ES-I3 (cell line): ENCODE data around the gene CHRNA4.

Source experiments
- H3K36me3 ChIP-seq: 2 replicates; pipeline ENCODE4 v1.6.1; 2013; ENCODE audit warnings: mild to moderate bottlenecking, low read length, control low read depth, moderate library complexity; ENCODE audit not compliant: insufficient read depth
- H3K4me1 ChIP-seq: 2 replicates; pipeline ENCODE4 v1.6.1; 2013; ENCODE audit warnings: mild to moderate bottlenecking, control low read depth, low read length; ENCODE audit not compliant: insufficient read depth
- H3K9ac ChIP-seq: 2 replicates; pipeline ENCODE4 v1.6.1; 2013; ENCODE audit warnings: low read depth, mild to moderate bottlenecking, low read length, moderate library complexity
- H3K9me3 ChIP-seq: 2 replicates; pipeline ENCODE4 v1.6.1; 2013; ENCODE audit warnings: mild to moderate bottlenecking, low read length, moderate library complexity; ENCODE audit not compliant: control insufficient read depth, insufficient read depth

The CHRNA4 gene

DNA sequence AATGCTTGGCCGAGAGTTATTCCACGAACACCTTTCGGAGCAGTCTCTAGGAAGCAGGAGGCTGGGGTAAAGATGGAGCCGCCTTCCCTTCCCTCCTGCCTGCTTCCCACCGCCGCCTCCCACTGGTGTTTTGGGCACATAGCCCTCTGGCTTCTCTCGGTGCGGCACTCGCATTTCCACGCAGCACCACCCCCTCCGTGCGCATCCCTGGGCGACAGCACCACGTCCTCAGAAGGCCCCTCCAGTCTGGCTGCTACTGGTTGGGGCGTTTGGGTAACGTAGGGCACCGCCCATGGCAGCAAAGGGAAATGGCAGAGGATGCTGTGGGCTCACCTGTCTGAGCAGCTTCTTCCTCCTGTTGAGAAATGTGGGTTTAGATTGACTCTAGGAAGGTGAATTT lies 65.7 kb downstream of the CHRNA4 start:
- Histone ChIP-seq H3K4me1 (peaks cover 8% of the 10 kb centered on the region), H3K9ac (no peak overlapping the region), H3K36me3 (no peaks in the 10 kb centered on the region), H3K9me3 (no peaks in the 10 kb centered on the region)

DNA sequence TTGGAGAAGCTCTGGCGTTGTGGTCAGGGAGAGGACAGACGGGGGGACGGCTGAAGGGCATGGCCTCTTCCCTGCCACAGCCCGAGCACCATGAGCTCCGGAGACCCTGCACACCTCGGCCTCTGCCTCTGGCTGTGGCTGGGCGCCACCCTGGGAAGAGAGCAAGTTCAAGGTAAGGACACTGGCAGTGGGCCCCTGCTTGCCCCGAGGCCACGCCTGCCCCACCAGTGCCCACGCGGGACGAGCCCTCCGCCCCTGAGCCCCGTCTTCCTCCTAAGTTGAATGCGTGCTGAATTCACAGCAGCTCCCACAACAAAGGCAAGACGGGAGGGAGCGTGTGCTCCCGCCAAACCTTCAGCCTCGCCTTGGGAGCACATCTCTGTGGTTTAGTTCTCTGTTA lies 66.1 kb downstream of the CHRNA4 start:
- Histone ChIP-seq H3K9ac (no peak overlapping the region), H3K36me3 (no peaks in the 10 kb centered on the region), H3K4me1 (peaks cover 8% of the 10 kb centered on the region), H3K9me3 (no peaks in the 10 kb centered on the region)

DNA sequence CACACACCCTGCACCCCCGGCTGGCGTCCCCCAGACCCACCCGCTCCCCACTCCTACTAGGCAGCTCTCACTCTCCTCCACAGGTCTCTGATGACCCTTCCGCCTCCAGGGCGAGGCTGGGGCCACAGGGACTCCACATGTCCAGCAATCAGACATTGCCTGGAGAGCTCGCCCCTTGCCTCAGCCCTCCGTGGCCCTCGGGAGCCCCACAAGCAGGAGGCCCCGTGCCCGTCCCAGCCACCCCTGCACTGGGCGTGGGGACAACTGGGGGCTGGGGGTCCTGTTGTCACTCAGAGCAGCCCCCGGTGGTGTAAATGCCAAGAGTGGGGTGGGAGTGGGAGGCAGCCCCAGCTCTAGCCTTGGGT lies 66.6 kb downstream of the CHRNA4 start:
- no peak overlapping the region for H3K9ac ChIP-seq
- no peaks in the 10 kb centered on the region for H3K9me3 ChIP-seq
- H3K4me1 ChIP-seq: peaks cover 8% of the 10 kb centered on the region
- no peaks in the 10 kb centered on the region for H3K36me3 ChIP-seq

DNA sequence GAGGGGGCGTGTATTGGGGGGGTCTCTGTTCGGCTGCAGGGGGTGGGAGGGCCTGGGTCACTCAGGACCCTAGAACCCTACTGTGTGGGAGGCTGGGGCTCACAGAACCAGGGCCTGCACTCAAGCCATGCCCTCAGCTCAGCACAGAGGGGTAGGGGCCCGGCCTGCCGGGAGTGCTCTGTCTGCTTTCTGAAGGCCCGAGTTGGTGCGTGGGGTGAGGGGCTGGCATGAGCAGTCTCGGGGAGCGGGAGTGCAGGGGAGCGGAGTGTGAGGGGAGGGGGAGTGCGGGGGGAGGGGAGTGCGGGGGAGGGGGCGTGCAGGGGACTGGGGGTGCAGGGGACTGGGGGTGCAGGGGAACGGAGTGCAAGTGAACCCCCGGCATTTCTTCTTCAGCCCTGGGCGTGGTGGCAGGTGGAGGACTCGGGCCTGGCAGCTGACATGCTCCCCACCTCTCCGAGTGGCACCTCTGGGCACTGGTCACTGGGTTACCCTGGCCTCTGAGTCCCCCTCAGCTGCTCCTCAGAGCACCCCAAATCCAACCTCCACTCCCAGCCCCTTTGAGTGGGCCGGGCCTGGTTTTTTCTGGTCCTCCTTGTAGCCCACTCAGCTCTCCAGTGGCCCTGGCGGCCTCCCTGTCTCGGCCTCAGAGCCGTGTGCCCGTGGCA lies 67.1 kb downstream of the CHRNA4 start:
- peaks cover 8% of the 10 kb centered on the region for H3K4me1 ChIP-seq
- H3K9ac ChIP-seq: no peak overlapping the region
- H3K36me3 ChIP-seq: no peaks in the 10 kb centered on the region
- no peaks in the 10 kb centered on the region for H3K9me3 ChIP-seq

DNA sequence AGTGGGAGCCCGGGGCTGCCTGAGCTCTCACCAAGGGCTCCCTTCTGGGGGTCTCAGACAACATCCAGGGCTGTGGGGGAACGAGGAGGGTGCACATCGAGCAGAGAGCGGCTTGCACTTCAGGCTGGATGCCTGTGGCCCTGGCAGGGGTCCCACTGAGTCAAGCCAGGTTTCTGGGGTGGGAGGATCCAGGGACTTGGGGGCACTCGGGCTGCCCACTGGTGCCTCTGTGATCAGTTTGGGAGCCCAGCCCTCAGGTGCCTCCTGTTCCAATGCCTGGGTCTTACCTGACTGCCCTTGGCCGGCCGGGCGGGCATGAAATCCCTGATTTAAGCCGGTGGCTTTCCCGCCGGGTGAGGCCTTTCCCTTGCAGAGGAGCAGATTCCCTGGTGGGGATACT lies 67.7 kb downstream of the CHRNA4 start:
- Histone ChIP-seq H3K36me3 (no peaks in the 10 kb centered on the region), H3K9me3 (no peaks in the 10 kb centered on the region), H3K4me1 (peaks cover 8% of the 10 kb centered on the region), H3K9ac (no peak overlapping the region)
